Endothelial cell of umbilical vein (primary cell): ENCODE results near the gene CALML6. TPM values are rescaled to one million over a fixed set of nuclear protein-coding genes. Genes with fewer than 3 reads are reported as not detected.

Experiments
- BruUV-seq: library from RNA; stranded (reverse); fragments of 400-500 nt; replicated peaks from 2 replicates; lab custom pipeline; 2021; lab: Mats Ljungman, UMichigan
- CTCF ChIA-PET: fragments of 300-600, 350-600 bp; sonication (Branson Sonifier 250); formaldehyde crosslinking; loops from one replicate; lab custom pipeline; 2021; ENCODE audit warnings: antibody characterized with exemption, inconsistent platforms; lab: Charles Lee
- POLR2A ChIA-PET: fragments of 300-600, 350-600 bp; sonication (Branson Sonifier 250); formaldehyde crosslinking; loops from one replicate; lab custom pipeline; 2021; ENCODE audit warnings: antibody characterized with exemption, inconsistent platforms; lab: Charles Lee
- DNase-seq: peaks from one replicate; pipeline ENCODE4 v3.0.0-alpha.2; 2011; ENCODE audit warnings: low read depth, low spot score
- FAIRE-seq: peaks from 2 replicates; lab custom pipeline; 2011; peaks lifted over from hg19 to GRCh38; lab: Jason Lieb, UNC
- H2AFZ ChIP-seq: 2 replicates; pipeline ENCODE4 v1.6.0; 2012; ENCODE audit warnings: low read depth, low read length, control low read depth, inconsistent platforms
- H3K27ac ChIP-seq: 2 replicates; pipeline ENCODE4 v1.5.1; 2011; ENCODE audit warnings: low read depth, mild to moderate bottlenecking, control low read depth, low read length, moderate library complexity; ENCODE audit not compliant: insufficient read depth
- H3K27me3 ChIP-seq, 2 experiments: 2 replicates each; pipeline versions ENCODE4 v1.6.0 to v1.6.1; 2011; ENCODE audit warnings: low read length in 2 of 2, mixed read lengths in 1 of 2; ENCODE audit not compliant: control insufficient read depth in 2 of 2, insufficient read depth in 2 of 2
- H3K36me3 ChIP-seq, 2 experiments: 2 replicates in 1 of 2; 3 replicates in 1 of 2; pipeline ENCODE4 v1.5.1; 2011; ENCODE audit warnings: low read length in 2 of 2, mild to moderate bottlenecking in 1 of 2, moderate library complexity in 1 of 2; ENCODE audit not compliant: control insufficient read depth in 2 of 2, insufficient read depth in 2 of 2; ENCODE audit errors: extremely low read depth in 1 of 2
- H3K4me1 ChIP-seq: 3 replicates; pipeline ENCODE4 v1.5.1; 2011; ENCODE audit warnings: mild to moderate bottlenecking, low read length; ENCODE audit not compliant: control insufficient read depth, insufficient read depth; ENCODE audit errors: extremely low read depth
- H3K4me2 ChIP-seq: 2 replicates; pipeline ENCODE4 v1.6.1; 2011; ENCODE audit warnings: low read length, control low read depth, mixed read lengths; ENCODE audit not compliant: insufficient read depth
- H3K4me3 ChIP-seq, 3 experiments: fragments of 200-600 bp in 1 of 3; sonication (generic), shearing (Covaris generic) in 1 of 3; replicated peaks in 1 of 3; 2 replicates each; pipeline ENCODE4 v1.5.1; 2011 to 2016; ENCODE audit warnings: control low read depth in 3 of 3, low read length in 3 of 3, mild to moderate bottlenecking in 2 of 3, inconsistent platforms in 1 of 3, low read depth in 1 of 3, moderate library complexity in 1 of 3; ENCODE audit not compliant: insufficient read depth in 1 of 3
- H3K79me2 ChIP-seq: 2 replicates; pipeline ENCODE4 v1.6.0; 2012; ENCODE audit warnings: low read length, inconsistent platforms; ENCODE audit not compliant: control insufficient read depth, insufficient read depth
- H3K9ac ChIP-seq: replicated peaks from 2 replicates; pipeline ENCODE3; 2011; ENCODE audit warnings: low read length, control low read depth; ENCODE audit not compliant: insufficient read depth; ENCODE audit errors: extremely low read depth
- H3K9me1 ChIP-seq: replicated peaks from 3 replicates; pipeline ENCODE4 v1.6.0; 2011; ENCODE audit warnings: mild to moderate bottlenecking, low read length; ENCODE audit not compliant: control insufficient read depth, insufficient read depth; ENCODE audit errors: extremely low read depth
- H3K9me3 ChIP-seq: replicated peaks from 2 replicates; pipeline ENCODE4 v1.5.1; 2012; ENCODE audit warnings: low read length, inconsistent platforms; ENCODE audit not compliant: control insufficient read depth, insufficient read depth
- H4K20me1 ChIP-seq: replicated peaks from 2 replicates; pipeline ENCODE3; 2011; ENCODE audit warnings: mild to moderate bottlenecking, low read length; ENCODE audit not compliant: control insufficient read depth, insufficient read depth; ENCODE audit errors: extremely low read depth
- EZH2 ChIP-seq: IDR thresholded peaks from 2 replicates; pipeline ENCODE4 v1.6.1; 2012; ENCODE audit warnings: borderline replicate concordance, low read depth, mild to moderate bottlenecking, moderate library complexity, low read length, inconsistent platforms; ENCODE audit not compliant: severe bottlenecking
- FOS ChIP-seq: IDR thresholded peaks from 2 replicates; pipeline ENCODE4 v1.6.1; 2011; ENCODE audit warnings: mild to moderate bottlenecking, low read length, moderate library complexity, borderline replicate concordance; ENCODE audit not compliant: insufficient read depth
- GATA2 ChIP-seq: IDR thresholded peaks from 2 replicates; pipeline ENCODE4 v1.7.0; 2011; ENCODE audit warnings: low read depth, mild to moderate bottlenecking, moderate library complexity, mixed read lengths, low read length; ENCODE audit not compliant: insufficient read length, insufficient read depth
- JUN ChIP-seq: IDR thresholded peaks from 2 replicates; pipeline ENCODE4 v1.6.1; 2011; ENCODE audit warnings: borderline replicate concordance, low read depth; ENCODE audit not compliant: insufficient read length, insufficient read depth
- POLR2AphosphoS5 ChIP-seq: IDR thresholded peaks from 2 replicates; pipeline ENCODE4 v1.6.1; 2012; ENCODE audit warnings: low read depth, mild to moderate bottlenecking, control low read depth, low read length, moderate library complexity; ENCODE audit not compliant: insufficient read depth
- dilution Hi-C: fragments of 300-500 bp; cut with MboI; formaldehyde crosslinking; loops from one replicate; pipeline ENCODE4 v1.15.0; 2019; ENCODE audit warnings: low sequenced_read_pairs; ENCODE audit not compliant: extremely low pct_ligation_motif_present
- intact Hi-C: fragments of 100-400 bp; cut with micrococcal nuclease; formaldehyde crosslinking; loops from one replicate; pipeline ENCODE4 v1.10.0; 2022
- polyA plus RNA-seq, 4 experiments: library from polyadenylated mRNA; depleted of rRNA in 3 of 4; stranded (reverse) in 3 of 4; unstranded in 1 of 4; fragments of >200 nt; gene quantifications; 2 replicates each; pipeline versions ENCODE4 v1.2.1 to v1.2.3, GENCODE V29; 2011 to 2012; ENCODE audit warnings: missing spikeins in 1 of 4
- total RNA-seq: library from RNA; stranded (reverse); gene quantifications from 2 replicates; pipeline ENCODE4 v1.2.3, GENCODE V29; 2021
- TF ChIP-seq, protein P1 (sequence below), 2 donors: IDR thresholded peaks; 1 replicate in 1 of 2; 2 replicates in 1 of 2; pipeline ENCODE4 v1.5.1; 2011; ENCODE audit warnings: low read length in 2 of 2, mild to moderate bottlenecking in 2 of 2, moderate library complexity in 2 of 2, control low read depth in 1 of 2, inconsistent platforms in 1 of 2, low read depth in 1 of 2; ENCODE audit not compliant: insufficient read depth in 1 of 2; ENCODE audit errors: extremely low read depth in 1 of 2

The CALML6 gene
- total and polyA plus RNA-seq, 2 donors (not counting 3 experiments of a cell fraction or from before 2014, with no cell fraction given): 0.36 to 0.44 TPM

DNA sequence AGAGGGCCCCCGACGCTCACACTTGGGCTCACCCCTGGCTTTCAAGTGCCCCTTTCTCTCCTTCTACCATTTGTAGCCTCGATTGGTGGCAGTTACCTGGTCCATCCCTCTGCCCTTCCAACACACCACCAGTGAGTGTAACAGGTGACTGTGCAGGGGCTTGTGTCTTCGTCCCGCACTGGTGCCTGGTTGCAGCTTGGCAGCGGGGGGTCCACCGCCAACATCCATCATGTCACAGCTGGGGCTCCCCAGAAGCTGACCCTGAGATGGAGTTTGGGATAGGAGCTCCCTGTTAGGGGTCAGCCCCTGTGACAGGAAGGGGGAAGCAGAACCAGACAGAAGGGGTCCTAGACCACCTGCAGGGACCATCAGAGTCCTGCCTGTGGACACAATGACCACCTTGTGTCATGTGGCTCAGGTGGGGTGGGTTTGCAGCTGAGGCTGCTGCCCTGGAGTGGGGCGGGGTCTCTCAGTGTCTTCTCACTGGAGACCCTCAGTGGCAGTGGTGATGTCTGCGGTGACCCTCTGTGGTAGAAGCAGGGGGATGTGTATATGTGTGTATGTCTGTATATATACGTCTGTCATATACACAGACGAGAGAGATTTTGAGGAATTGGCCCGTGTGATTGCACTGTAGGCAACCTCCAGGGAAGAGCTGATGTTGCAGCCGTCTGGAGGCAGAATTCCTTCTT is 3.6 kb upstream of the CALML6 start:
- H3K4me1 ChIP-seq: peaks cover 11% of the 10 kb centered on the region
- BruUV-seq: no TSS peak
- dilution Hi-C loops (no loop called here), intact Hi-C loops (loop anchor here (10.0 kb wide), 1 partner anchor 223 kb away; no protein-coding TSS in a partner anchor)
- DNase-seq (no peak), FAIRE-seq (no peak)
- H4K20me1 ChIP-seq: no peaks in the 10 kb centered on the region
- POLR2A ChIA-PET: no interaction called here
- no peak overlapping the region for H3K4me2 ChIP-seq
- H3K27ac ChIP-seq: no peak overlapping the region
- no peaks in the 10 kb centered on the region for H3K9me1 ChIP-seq
- no peak overlapping the region for H3K9ac ChIP-seq
- TF ChIP-seq FOS: no peak
- no peak for TF ChIP-seq JUN
- no peak for TF ChIP-seq POLR2AphosphoS5
- no peak for TF ChIP-seq GATA2
- TF ChIP-seq EZH2: no peak
- TF ChIP-seq, protein P1, sequence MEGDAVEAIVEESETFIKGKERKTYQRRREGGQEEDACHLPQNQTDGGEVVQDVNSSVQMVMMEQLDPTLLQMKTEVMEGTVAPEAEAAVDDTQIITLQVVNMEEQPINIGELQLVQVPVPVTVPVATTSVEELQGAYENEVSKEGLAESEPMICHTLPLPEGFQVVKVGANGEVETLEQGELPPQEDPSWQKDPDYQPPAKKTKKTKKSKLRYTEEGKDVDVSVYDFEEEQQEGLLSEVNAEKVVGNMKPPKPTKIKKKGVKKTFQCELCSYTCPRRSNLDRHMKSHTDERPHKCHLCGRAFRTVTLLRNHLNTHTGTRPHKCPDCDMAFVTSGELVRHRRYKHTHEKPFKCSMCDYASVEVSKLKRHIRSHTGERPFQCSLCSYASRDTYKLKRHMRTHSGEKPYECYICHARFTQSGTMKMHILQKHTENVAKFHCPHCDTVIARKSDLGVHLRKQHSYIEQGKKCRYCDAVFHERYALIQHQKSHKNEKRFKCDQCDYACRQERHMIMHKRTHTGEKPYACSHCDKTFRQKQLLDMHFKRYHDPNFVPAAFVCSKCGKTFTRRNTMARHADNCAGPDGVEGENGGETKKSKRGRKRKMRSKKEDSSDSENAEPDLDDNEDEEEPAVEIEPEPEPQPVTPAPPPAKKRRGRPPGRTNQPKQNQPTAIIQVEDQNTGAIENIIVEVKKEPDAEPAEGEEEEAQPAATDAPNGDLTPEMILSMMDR (IDR thresholded peaks at IDR 0.05; ENCODE audit: extremely low read depth in 1 of 2, insufficient read depth in 1 of 2, low read depth in 1 of 2, low read length in 2 of 2): no peak
- no peaks in the 10 kb centered on the region for H3K36me3 ChIP-seq
- CTCF ChIA-PET: interaction anchor here (2.8 kb wide), 1 partner anchor 133 kb away, joined by 16 read pairs; no protein-coding TSS in a partner anchor
- H3K4me3 ChIP-seq: no peak overlapping the region
- H3K79me2 ChIP-seq: peaks cover 3% of the 10 kb centered on the region
- H3K9me3 ChIP-seq: no peaks in the 10 kb centered on the region
- H2AFZ ChIP-seq: no peak overlapping the region
- no peaks in the 10 kb centered on the region for H3K27me3 ChIP-seq
